Activated naive CD8-positive, alpha-beta T cell treated with anti-CD3 and anti-CD28 coated beads, Interleukin-2, amount 10 ng/mL, durations not matched to agents 7 days and 5 days (primary cell): Measurements from ENCODE around the gene TAGLN. TPM values are rescaled to one million over a fixed set of nuclear protein-coding genes. Genes with fewer than 3 reads are reported as not detected.
A peak's percentile ranks its signal among the peaks of the same experiment; 100 is the strongest.

Experiments
- ATAC-seq: fragments of 150-1000 bp; cut with Tn5 transposase; one replicate; pipeline ENCODE4 v1.10.0; 2021; ENCODE audit warnings: low read depth, moderate library complexity
- POLR2A ChIA-PET: fragments of 350-600 bp; sonication (Branson Sonifier 250); formaldehyde crosslinking; loops from one replicate; lab custom pipeline; 2021; ENCODE audit warnings: antibody characterized with exemption; lab: Charles Lee
- DNase-seq: peaks from one replicate; pipeline ENCODE4 v3.0.0; 2021
- H3K27ac Mint-ChIP-seq: one replicate; pipeline ENCODE4 v1.8.0; 2022; ENCODE audit warnings: mild to moderate bottlenecking, mixed read lengths
- H3K27me3 Mint-ChIP-seq: one replicate; pipeline ENCODE4 v1.8.0; 2022; ENCODE audit warnings: mild to moderate bottlenecking, moderate library complexity, mixed read lengths
- H3K36me3 Mint-ChIP-seq: one replicate; pipeline ENCODE4 v1.8.0; 2021; ENCODE audit warnings: mild to moderate bottlenecking, mixed read lengths
- H3K4me1 Mint-ChIP-seq: one replicate; pipeline ENCODE4 v1.8.0; 2021; ENCODE audit warnings: mixed read lengths
- H3K4me3 Mint-ChIP-seq: one replicate; pipeline ENCODE4 v1.8.0; 2022; ENCODE audit warnings: mild to moderate bottlenecking, moderate library complexity, mixed read lengths
- H3K9me3 Mint-ChIP-seq: one replicate; pipeline ENCODE4 v1.8.0; 2021; ENCODE audit warnings: mixed read lengths
- total RNA-seq, 2 experiments: library from RNA; stranded (reverse); gene quantifications; one replicate each; pipeline ENCODE4 v1.2.3, GENCODE V29; 2021

Gene TAGLN
- total RNA-seq, 2 experiments from 2014 or later, result 6.2 to 6.4 TPM

DNA sequence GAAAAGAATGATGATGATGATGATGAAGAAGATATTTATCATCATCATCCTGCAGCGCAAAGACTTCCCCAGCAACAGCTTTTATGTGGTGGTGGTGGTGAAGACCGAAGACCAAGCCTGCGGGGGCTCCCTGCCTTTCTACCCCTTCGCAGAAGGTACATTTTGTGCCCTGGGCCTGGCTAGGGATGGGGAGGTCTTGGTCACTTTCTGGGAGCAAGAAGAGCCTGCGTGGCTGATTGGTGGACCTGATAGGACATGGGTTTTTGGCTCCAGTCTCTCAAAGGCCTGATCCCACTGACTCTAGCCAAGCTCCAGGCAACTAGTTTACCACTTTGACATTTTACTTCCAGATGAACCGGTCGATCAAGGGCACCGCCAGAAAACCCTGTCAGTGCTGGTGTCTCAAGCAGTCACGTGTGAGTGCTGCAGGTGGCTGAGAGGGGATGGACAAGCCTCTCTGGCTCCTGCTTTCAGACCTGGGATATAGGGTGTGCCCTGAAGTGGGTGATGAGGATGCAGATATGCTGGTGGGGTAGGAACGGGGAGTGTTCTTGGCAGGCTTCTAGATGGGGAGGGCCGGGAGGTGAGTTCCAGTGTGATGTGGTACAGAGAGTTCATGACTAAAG lies 15.3 kb upstream of the TAGLN start:
- Mint-ChIP-seq H3K4me3 (no peak overlapping the region), H3K27ac (no peak overlapping the region), H3K27me3 (no peaks in the 10 kb centered on the region), H3K36me3 (no peaks in the 10 kb centered on the region), H3K4me1 (peaks cover 15% of the 10 kb centered on the region), H3K9me3 (no peaks in the 10 kb centered on the region)
- POLR2A ChIA-PET, result no interaction called here
- ATAC-seq (no peak), DNase-seq (peak; percentile 12)

DNA sequence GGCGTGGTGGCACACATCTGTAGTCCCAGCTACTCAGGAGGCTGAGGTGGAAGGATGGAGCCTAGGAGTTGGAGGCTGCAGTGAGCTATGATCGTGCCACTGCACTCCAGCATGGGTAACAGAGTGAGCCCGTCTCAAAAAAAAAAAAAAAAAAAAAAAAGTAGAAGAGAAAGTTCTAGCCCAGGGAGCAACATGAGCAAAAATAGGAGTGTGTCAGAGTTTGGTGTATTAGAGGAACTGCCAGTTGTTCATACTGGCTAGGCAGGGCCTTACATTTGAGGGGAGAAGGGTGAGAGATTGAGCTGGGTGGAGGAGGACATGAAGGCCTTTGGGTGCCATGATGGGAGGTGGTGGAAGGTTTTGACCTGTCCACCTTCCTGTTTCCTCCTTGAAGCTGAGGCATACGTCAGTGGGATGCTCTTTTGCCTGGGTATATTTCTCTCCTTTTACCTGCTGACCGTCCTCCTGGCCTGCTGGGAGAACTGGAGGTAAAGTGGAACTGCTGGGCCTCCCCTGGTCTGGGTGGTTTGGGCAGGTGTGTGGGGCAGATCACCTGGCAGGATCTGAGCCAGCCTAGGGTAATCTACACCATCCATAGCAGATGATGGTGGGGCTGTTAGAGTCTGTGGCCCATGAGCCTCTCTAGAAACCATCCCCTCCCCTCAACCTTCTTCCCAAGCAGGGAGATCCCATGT lies 13.3 kb upstream of the TAGLN start:
- no peaks in the 10 kb centered on the region for H3K9me3 Mint-ChIP-seq
- DNase-seq (peak; percentile 13), ATAC-seq (no peak)
- POLR2A ChIA-PET, result interaction anchor here (0.6 kb wide), 1 partner anchor 201 kb away, joined by 3 read pairs; no protein-coding TSS in a partner anchor
- peaks cover 2% of the 10 kb centered on the region for H3K36me3 Mint-ChIP-seq
- no peak overlapping the region for H3K27ac Mint-ChIP-seq
- H3K4me1 Mint-ChIP-seq, result peaks cover 3% of the 10 kb centered on the region
- H3K27me3 Mint-ChIP-seq, result no peaks in the 10 kb centered on the region
- no peak overlapping the region for H3K4me3 Mint-ChIP-seq

DNA sequence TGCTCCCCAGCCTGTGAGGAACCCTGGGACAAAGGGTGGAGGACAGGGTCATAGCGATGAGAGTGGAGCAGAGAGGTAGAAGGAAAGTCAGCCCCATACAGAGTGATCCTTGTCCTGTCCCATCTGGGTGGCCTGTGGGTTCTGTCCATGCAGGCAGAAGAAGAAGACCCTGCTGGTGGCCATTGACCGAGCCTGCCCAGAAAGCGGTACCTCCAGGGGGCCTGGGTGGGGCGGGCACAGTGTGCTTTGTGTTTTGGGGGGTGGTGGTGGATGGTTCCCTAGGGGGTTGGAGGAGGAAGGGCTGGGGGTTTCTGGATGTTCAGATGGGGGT lies 12.8 kb upstream of the TAGLN start:
- Mint-ChIP-seq H3K27me3 (no peaks in the 10 kb centered on the region), H3K4me1 (no peaks in the 10 kb centered on the region), H3K9me3 (no peaks in the 10 kb centered on the region), H3K4me3 (no peak overlapping the region), H3K36me3 (peaks cover 2% of the 10 kb centered on the region), H3K27ac (no peak overlapping the region)
- DNase-seq, result no peak
- POLR2A ChIA-PET, result no interaction called here
- no peak for ATAC-seq

DNA sequence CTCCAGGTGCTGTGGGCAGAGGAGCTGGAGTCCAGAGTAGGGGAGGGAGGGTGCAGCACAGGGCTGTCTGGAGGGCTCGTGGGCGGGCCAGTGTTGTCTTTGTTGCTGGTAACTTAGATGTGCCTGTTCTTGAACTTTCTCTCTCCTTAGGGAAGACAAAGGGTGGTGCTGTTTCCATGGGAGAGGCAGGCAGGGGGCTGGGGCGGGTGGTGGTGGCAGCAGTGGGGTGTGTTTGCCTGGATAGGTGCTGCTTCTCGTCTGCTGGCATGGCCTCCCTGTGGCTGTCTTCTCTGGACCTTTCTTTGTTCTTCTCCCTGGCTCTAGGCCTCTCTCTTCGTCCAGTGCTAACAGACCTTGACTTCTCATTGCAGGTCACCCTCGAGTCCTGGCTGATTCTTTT lies 12.2 kb upstream of the TAGLN start:
- Mint-ChIP-seq H3K9me3 (no peaks in the 10 kb centered on the region), H3K4me3 (no peak overlapping the region), H3K27me3 (no peaks in the 10 kb centered on the region), H3K36me3 (peaks cover 2% of the 10 kb centered on the region), H3K4me1 (no peaks in the 10 kb centered on the region), H3K27ac (no peak overlapping the region)
- ATAC-seq, result no peak
- POLR2A ChIA-PET, result no interaction called here
- peak; percentile 5 for DNase-seq

DNA sequence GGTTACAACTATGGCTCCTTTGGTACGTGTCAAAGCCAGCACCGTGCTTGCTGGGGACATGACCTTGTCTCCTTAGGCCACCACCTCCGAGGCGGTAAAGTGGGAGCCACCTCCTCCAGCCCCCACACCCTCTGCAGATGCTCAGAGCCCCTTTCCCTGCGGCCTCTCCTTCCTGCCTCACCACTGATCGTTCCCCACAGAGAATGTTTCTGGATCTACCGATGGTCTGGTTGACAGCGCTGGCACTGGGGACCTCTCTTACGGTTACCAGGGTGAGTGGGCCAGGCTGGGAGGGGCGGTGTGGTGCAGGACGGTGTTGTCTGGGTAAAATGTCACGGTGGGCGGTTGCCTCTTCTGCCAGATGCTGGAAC lies 11.8 kb upstream of the TAGLN start:
- Mint-ChIP-seq H3K27ac (no peak overlapping the region), H3K36me3 (peaks cover 2% of the 10 kb centered on the region), H3K9me3 (no peaks in the 10 kb centered on the region), H3K27me3 (no peaks in the 10 kb centered on the region), H3K4me1 (no peaks in the 10 kb centered on the region), H3K4me3 (no peak overlapping the region)
- ATAC-seq (no peak), DNase-seq (peak; percentile 3)
- POLR2A ChIA-PET, result no interaction called here

DNA sequence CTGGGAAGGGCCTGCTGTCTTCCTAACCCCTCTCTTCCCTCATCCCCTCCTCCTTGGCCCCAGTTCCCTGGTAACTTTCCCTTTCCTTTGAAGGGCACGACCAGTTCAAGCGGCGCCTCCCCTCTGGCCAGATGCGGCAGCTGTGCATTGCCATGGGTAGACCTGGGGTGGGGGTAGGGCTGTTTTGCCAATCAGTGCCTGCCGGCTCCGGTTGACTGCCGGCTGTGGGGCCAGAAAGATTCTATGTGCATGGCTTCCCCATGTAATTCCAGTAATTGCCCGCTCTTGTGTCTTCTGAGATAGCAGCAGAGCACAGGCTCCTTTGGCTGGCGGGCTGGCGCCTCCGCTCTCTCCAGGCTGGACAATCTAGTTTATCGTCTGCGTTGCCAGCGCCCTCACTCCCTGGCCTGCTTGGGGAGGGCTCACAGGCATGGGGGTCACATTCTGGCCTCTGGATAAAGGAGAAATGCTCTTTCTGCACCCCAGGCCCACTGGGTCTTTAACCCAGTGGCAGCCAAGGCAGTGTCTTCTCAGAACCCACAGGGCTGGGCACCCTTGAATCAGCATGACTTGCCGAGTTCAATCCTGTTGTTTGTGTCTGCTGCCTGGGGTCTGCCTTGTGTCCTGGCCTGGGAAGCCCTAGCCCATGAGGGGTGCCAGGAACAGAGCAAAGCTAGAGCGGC lies 11.2 kb upstream of the TAGLN start:
- Mint-ChIP-seq H3K27me3 (no peaks in the 10 kb centered on the region), H3K27ac (no peak overlapping the region), H3K4me1 (peaks cover 1% of the 10 kb centered on the region), H3K36me3 (peaks cover 2% of the 10 kb centered on the region), H3K4me3 (no peak overlapping the region), H3K9me3 (no peaks in the 10 kb centered on the region)
- ATAC-seq (no peak), DNase-seq (peak; percentile 14)
- POLR2A ChIA-PET, result interaction anchor here (1.5 kb wide), 1 partner anchor 9 kb away, joined by 6 read pairs; the partner anchor contains the start of gene SIDT2

DNA sequence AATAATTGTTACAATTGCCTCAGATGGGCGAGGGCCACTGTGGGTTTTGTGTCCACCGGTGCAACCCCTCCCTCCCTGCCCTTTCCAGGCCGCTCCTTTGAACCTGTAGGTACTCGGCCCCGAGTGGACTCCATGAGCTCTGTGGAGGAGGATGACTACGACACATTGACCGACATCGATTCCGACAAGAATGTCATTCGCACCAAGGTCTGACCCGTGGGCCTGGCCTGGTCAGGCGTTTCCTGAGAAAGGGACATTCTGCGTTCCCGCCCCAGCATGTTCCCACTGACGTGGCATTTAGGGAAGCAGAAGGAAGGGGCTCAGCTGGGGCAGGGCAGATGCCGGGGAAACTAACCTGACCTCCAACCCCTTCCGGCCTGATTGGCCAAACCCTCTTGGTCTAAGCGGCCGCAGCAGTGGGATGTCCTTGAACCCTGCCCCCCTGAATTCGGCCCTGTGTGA lies 10.5 kb upstream of the TAGLN start:
- ATAC-seq (no peak), DNase-seq (peak; percentile 16)
- H3K4me1 Mint-ChIP-seq, result peaks cover 3% of the 10 kb centered on the region
- H3K27ac Mint-ChIP-seq, result no peak overlapping the region
- peaks cover 2% of the 10 kb centered on the region for H3K36me3 Mint-ChIP-seq
- no peaks in the 10 kb centered on the region for H3K9me3 Mint-ChIP-seq
- H3K4me3 Mint-ChIP-seq, result no peak overlapping the region
- no peaks in the 10 kb centered on the region for H3K27me3 Mint-ChIP-seq
- POLR2A ChIA-PET, result interaction anchor here (0.6 to 1.5 kb wide), 2 partner anchors 9 to 45 kb away, joined by 3 to 6 read pairs; partner anchors contain the start of gene SIDT2

DNA sequence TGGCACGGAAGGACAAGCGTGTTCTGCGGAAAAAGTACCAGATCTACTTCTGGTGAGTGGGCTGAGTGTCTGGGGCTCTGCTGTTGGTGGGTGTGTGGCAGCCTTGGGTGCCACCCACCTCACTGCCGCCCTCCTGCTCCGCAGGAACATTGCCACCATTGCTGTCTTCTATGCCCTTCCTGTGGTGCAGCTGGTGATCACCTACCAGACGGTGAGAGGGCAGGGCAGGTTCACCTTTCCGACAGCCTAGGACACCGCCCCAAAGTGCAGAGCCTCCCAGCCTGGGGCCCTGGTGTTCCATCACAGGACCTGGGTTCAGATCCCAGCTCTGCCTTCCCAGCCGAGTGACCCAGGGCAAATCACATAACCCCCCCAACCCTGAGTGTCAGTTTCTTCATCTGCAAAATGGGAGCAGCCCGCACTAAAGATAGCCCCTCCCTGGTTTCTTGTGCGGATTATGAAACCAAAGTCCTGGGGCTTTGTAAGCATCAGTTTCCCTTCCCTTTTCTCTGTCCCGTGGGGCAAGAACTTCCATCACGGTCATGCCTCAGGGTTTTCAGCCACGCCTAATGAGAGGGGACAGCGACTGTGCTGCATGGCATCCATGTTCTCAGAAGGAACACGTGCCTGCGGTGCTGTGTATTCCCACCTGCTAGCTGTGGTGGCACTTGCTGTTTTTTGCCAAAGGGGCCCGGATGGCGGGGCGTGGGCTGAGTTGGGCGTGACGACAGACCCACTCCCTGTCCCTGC lies 9.8 kb upstream of the TAGLN start:
- Mint-ChIP-seq H3K9me3 (no peaks in the 10 kb centered on the region), H3K27ac (no peak overlapping the region), H3K4me3 (no peak overlapping the region), H3K36me3 (peaks cover 2% of the 10 kb centered on the region), H3K27me3 (no peaks in the 10 kb centered on the region), H3K4me1 (peaks cover 3% of the 10 kb centered on the region)
- POLR2A ChIA-PET, result interaction anchor here (0.6 to 1.5 kb wide), 2 partner anchors 10 to 46 kb away, joined by 3 to 6 read pairs; partner anchors contain the start of gene SIDT2
- DNase-seq (peak; percentile 21), ATAC-seq (no peak)

DNA sequence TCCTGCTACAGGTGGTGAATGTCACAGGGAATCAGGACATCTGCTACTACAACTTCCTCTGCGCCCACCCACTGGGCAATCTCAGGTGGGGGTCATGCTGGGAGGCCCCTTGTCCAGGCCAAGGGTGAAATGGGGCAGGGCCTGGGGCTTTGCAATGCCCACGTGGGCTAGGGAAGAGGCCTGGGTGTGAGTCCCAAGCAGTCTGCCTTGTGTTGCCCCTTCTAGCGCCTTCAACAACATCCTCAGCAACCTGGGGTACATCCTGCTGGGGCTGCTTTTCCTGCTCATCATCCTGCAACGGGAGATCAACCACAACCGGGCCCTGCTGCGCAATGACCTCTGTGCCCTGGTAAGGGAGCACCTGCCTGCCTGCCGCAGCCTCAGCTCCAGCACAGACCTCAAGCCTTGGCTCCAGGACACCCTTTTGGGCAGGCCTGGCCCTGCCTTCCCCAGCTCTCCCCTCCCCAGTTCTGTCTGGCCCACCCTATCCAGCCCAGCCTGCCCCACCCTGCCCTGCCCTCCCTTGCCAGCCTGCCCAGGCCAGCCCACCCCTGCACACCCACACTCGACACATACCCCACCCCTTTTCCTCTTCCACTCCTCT lies 9.1 kb upstream of the TAGLN start:
- no peaks in the 10 kb centered on the region for H3K9me3 Mint-ChIP-seq
- H3K27me3 Mint-ChIP-seq, result no peaks in the 10 kb centered on the region
- peak; percentile 17 for DNase-seq
- no peak overlapping the region for H3K4me3 Mint-ChIP-seq
- H3K4me1 Mint-ChIP-seq, result peaks cover 3% of the 10 kb centered on the region
- H3K27ac Mint-ChIP-seq, result no peak overlapping the region
- no peak for ATAC-seq
- peaks cover 2% of the 10 kb centered on the region for H3K36me3 Mint-ChIP-seq
- POLR2A ChIA-PET, result interaction anchor here (1.5 kb wide), 1 partner anchor 11 kb away, joined by 6 read pairs; the partner anchor contains the start of gene SIDT2

DNA sequence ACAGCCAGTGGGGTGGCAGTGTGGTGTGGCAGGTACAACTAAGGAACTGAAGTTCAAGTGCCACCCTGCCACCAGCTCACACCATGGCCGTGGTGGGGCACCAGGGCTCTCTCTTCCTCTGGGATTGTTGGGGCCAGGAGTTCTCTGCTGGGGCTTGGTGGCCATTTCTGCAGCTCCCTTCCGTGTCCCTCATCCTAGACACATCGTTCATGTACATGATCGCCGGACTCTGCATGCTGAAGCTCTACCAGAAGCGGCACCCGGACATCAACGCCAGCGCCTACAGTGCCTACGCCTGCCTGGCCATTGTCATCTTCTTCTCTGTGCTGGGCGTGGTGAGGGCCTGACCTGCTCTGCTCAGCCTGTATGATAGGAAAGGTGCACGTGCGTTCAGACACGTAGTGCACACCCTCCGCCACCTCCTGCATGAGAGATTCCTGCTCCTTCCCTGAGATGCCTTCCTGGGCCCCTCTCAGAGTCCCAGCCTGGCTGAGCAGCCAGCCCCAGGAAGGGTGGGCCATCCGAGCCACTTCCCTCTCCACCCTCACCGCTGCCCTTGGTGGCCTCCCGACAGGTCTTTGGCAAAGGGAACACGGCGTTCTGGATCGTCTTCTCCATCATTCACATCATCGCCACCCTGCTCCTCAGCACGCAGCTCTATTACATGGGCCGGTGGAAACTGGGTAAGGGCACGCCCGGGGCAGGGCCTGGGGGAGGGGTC lies 7.3 kb upstream of the TAGLN start:
- Mint-ChIP-seq H3K9me3 (no peaks in the 10 kb centered on the region), H3K27me3 (no peaks in the 10 kb centered on the region), H3K4me1 (peaks cover 4% of the 10 kb centered on the region), H3K4me3 (no peak overlapping the region), H3K36me3 (peaks cover 4% of the 10 kb centered on the region), H3K27ac (peak overlapping the region; percentile 48)
- POLR2A ChIA-PET, result interaction anchor here (0.6 to 0.7 kb wide), 2 partner anchors 455 to 1286 kb away, joined by 3 to 4 read pairs; no protein-coding TSS in a partner anchor
- ATAC-seq, result no peak
- DNase-seq, result no peak

DNA sequence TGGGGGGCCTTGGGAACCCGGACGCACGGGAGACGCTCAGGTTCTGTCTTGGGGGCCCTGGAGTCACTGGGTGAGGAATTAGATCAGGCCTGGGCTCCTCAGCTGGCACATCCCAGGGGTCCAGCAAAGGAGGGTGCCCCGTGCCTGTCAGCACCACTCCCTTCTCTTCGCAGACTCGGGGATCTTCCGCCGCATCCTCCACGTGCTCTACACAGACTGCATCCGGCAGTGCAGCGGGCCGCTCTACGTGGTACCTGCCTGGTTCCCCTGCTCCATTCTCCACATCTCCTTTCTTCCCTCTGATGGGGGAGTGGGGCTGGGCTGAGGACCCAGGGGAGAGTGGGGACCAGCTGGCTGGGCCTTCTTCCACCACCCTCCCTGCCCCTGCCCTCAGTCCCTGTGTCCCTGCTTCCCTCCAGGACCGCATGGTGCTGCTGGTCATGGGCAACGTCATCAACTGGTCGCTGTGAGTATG lies 6.7 kb upstream of the TAGLN start:
- H3K27ac Mint-ChIP-seq, result no peak overlapping the region
- H3K36me3 Mint-ChIP-seq, result peaks cover 4% of the 10 kb centered on the region
- DNase-seq (no peak), ATAC-seq (no peak)
- no peak overlapping the region for H3K4me3 Mint-ChIP-seq
- POLR2A ChIA-PET, result interaction anchor here (1.7 kb wide), 1 partner anchor 11 kb away, joined by 7 read pairs; no protein-coding TSS in a partner anchor
- no peaks in the 10 kb centered on the region for H3K27me3 Mint-ChIP-seq
- H3K9me3 Mint-ChIP-seq, result no peaks in the 10 kb centered on the region
- H3K4me1 Mint-ChIP-seq, result peaks cover 4% of the 10 kb centered on the region
